Dermis microvascular lymphatic vessel endothelial cell (primary cell): Measurements from ENCODE around the gene CSNK1G1. TPM values are rescaled to one million over a fixed set of nuclear protein-coding genes. Genes with fewer than 3 reads are reported as not detected.

ENCODE experiments used
- DNase-seq, 2 donors: peaks; one replicate each; pipeline versions ENCODE4 v3.0.0 to v3.0.0-alpha.2; 2010; ENCODE audit warnings: low read depth in 2 of 2
- total RNA-seq: library from RNA; depleted of rRNA; stranded (reverse); fragments of >200 nt; gene quantifications from 2 replicates; pipeline ENCODE4 v1.2.1, GENCODE V29; 2014

CSNK1G1 gene
- total RNA-seq, 1 donor from 2014 or later, result 17.1 TPM

- no peak for DNase-seq
Observed at GRCh38 chr15:64155802-64156651, 199.9 kb downstream of the CSNK1G1 start.

DNA sequence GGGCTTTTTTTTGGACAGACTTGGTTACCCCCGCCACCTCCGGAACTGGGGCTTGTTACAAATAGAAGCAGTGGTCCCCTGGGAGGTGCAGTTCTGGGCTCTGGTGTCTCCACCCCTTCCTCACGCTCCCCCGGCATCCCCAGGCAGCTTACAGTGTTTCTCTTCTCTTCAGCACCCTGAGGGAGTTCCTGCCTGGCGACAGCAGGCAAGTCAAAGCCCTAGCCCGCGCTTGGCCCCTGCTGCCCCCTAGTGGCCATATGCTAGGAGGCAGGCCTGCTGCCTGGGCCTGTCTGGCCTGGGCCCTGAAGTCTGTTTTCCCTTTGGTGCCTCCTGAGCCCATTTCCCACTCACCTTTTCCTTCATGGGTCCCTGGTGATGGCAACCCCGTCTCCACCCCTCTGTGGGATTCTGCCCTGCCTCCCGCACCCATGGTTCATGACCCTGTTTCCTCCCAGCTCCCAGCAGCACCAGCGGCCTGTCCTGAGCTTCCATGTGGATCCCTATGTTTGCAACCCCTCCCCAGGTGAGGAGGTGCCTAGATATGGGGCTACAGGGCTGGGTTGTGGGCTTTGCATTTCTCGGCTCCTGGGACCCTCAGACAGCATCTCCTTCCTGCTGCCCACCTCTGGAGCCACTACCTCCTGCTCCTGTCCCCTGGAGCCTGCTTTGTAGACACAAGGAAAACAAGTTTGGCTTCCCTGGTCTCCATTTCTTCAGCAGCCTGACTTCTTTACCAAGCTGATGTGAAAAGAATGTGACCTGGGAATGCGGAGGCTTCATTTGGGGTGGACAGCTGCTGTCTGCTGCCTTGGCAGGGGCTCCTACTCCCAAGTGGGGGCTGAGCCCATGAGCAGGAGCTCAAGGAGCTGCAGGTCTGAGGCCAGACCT lies 202.2 kb downstream of the CSNK1G1 start:
- DNase-seq, result peak; percentile 63 to 87

DNA sequence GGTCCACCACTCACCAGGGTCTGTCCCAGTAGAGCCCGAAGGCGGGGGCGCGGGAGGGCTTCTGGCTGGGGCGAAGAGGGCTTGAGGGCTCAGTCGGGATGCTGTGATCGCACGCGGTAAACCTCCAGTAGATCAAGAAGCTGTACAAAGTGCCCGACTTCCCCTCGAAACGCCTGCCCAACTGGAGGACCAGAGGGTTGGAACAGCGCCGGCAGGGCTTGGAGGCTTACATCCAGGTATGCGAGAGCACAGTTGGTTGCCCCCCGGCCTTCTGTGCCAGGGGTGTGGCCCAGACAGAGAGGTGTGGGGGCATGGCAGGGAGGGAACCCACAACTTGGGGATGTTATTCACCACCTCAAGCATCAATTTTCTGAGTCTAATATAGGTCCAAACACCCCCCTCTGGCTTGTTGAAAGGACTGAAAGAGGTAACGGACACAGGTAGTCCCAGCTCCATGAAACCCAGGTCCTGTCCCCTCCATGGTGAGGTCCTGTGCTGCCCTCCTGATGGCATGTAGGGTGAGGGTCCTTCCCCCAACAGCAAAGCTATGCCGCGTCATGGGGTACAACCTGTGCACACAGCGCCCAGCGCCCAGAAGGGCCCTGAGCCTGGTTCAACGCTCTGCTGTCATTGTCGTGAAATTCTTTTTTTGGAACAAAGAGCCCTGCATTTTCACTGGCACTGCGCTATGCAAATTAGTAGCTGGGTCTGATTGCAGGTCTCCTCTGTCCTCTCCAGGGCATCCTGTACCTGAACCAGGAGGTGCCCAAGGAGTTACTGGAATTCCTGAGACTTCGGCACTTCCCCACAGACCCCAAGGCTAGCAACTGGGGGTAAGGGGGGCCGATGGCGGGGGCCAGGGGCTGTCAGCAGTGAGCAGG lies 203.2 kb downstream of the CSNK1G1 start:
- DNase-seq, result no peak

DNA sequence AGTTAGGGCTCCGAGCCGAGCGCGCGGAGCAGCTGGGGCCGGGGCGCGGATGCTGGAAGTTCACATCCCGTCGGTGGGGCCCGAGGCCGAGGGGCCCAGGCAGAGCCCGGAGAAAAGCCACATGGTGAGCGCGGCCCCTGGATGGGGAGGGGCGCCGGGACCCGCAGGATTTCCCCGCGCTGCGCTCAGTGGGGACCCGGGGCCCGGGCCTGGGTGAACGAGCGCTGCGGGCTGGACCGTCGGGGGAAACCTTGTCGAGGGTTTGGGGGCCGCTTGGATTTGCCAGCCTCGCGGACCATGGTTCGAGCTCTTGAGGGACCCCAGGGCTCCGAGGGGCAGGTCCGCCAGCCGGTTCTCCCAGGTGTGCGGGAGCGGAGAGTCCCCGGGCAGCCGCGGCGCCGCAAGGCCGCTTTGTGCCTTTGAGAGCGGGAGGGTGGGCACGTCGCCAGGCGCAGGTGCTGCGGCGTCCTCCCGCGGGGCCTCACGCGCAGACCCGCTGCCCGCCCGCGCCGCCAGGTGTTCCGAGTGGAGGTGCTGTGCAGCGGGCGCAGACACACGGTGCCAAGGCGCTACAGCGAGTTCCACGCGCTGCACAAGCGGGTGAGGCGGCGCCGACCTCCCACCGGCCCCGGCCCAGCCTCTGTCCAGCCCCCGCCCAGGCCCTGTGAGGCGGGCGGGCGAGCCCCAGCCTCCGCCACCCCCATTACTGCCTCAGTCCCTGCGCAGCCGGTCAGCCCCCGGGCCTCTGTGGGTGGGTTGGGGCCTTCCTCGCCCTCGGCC lies 204.1 kb downstream of the CSNK1G1 start, which contains the start of gene SNX22:
Gene SNX22 (plus strand): TSS at position 5 of the 780 bp plus-strand sequence. CDS start 45 bp downstream, at position 50.
- no peak for DNase-seq

DNA sequence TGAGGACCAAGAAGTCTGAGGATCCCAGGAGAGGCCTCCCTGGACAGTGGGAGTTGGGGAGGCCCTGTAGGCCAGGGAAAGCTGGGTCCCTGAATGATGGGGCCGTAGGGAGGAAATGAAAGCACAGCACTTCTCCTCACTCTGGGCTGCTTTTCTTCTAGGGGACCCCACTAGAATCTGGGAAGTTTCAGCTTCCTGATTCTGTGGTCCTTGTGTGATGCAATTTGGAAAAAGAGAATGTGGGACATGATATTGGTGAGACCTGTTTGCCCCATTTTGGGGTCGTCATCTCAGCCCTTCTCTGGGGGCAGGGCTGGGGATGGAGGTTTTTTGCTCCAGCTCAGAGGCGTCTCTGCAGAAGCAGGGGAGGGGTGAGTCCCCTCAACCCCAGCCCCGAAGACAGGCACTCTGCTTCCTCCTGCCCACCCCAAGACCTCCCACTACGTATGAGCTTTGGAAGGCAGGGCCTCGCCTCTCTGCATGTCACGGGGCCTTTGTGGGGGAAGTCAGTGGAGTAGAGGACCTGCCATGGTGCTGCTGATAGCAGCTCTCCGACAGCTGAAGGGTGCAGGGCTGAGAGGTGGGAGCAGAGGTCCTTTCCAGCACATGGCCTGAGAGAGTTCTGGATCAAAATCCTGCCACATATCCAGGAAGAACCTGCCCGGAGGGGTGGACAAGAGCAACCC lies 205.9 kb downstream of the CSNK1G1 start:
- no peak for DNase-seq

GRCh38 chr15:64149424-64149823 lies 206.5 kb downstream of the CSNK1G1 start:
- DNase-seq, result peak in 1 of 2 donors; percentile 29

GRCh38 chr15:64148581-64148980 lies 207.4 kb downstream of the CSNK1G1 start:
- no peak for DNase-seq

GRCh38 chr15:64148168-64148567 lies 207.8 kb downstream of the CSNK1G1 start:
- DNase-seq, result no peak

GRCh38 chr15:64146885-64147681 lies 208.9 kb downstream of the CSNK1G1 start:
- no peak for DNase-seq

- no peak for DNase-seq
Observed at GRCh38 chr15:64146520-64146884, 209.5 kb downstream of the CSNK1G1 start.

- DNase-seq, result no peak
Observed at GRCh38 chr15:64146041-64146440, 209.9 kb downstream of the CSNK1G1 start.

DNA sequence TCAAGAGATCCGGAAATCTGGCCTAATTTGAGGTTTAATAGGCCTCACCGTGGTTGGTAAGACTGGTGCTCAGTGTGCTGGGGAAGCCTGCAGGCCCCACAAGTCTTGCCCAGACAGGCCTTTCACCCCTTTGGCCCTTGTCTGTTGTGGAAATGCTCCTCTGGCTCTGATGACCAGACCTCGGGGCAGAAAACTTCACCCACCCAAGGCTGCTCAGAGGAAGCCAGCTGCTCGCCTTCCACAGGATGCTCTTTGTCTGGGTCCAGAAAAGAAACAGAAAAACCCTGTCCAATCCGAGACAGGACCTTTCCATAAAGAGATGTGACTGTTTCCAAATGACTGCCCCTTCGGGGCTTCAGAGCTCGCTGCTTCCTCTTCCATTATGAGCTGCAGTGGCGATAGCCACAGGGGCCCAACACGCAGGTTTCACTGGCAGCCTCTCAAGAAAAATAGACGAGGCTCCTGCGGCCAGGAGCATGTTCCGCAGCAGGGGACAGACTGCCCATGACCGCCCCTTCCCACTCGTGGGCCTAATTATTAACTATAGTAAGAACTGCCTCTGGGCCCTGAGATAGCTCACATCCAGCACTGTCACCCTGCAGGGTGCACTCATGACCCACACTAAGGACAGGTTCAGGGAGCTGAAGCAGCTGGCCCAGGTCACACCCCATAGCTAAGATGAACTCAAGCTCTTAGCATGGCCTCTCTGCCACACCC lies 211.2 kb downstream of the CSNK1G1 start:
- no peak for DNase-seq

DNA sequence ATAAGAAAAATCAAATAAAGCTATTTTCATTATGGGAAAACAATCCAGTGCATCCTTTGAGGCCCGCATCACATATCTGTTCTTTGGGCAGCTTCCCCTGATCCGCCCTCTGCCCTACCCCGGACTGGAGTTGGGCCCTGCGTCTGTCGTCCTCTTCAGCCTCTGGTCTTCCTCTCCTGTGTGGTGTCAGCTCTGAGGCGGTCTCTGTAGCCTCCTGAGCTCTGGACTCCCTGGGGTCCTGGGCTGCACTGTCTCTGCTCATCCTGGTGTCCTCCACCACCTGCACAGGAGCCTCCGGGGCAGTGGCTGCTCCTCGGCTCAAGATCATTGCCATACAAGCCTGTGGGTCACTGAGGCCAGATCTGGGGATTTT lies 211.8 kb downstream of the CSNK1G1 start:
- no peak for DNase-seq

DNA sequence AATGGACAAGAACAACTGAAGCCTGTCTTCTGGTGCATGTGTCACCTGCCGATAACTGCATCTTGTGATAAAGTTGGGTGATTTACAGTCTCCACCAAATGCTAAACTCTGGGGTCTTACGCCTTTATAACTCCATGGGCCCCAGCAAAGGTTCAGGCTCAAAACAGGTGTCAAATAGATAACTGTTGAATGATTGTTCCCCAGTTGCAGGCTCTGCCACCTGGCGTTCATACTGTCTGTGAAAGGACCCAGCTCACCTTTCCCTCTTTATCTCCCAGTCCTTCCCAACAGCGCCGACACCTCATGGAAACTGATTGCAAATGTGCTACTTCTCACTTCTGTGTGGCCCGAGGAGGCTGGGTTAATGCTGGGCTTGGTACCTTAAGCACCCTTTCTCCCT lies 212.7 kb downstream of the CSNK1G1 start:
- DNase-seq, result no peak

GRCh38 chr15:64141798-64142512 lies 214.0 kb downstream of the CSNK1G1 start:
- no peak for DNase-seq

DNA sequence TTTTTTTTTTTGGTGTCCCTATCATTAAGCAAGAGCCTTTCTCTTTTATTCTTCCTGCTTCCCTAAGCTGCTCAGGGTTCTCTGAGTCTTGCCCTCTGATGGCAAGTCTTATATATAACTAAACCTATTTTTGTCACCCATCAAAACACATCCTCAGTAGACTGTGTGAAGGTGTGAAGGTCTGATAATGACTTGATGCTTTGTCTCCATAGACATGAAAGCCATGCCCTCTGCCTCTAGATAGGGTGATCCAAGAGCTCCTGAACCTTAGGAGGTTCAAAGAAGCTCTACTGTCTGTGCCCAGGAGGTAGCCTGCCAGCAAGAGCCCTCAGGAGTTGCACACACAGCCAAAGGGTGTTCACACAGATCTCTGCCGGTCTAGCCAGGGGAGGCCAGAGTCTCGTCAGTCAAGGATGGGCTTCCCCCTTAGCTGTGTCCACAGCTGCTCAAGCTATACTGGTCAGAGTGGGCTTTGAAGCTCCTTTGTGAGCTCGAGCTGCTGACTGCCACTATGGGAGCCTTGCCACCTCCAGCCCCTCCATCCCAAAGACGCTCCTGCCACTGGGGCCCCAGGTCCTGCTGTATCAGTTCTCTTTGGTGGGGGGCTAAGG lies 217.5 kb downstream of the CSNK1G1 start:
- DNase-seq, result no peak

DNA sequence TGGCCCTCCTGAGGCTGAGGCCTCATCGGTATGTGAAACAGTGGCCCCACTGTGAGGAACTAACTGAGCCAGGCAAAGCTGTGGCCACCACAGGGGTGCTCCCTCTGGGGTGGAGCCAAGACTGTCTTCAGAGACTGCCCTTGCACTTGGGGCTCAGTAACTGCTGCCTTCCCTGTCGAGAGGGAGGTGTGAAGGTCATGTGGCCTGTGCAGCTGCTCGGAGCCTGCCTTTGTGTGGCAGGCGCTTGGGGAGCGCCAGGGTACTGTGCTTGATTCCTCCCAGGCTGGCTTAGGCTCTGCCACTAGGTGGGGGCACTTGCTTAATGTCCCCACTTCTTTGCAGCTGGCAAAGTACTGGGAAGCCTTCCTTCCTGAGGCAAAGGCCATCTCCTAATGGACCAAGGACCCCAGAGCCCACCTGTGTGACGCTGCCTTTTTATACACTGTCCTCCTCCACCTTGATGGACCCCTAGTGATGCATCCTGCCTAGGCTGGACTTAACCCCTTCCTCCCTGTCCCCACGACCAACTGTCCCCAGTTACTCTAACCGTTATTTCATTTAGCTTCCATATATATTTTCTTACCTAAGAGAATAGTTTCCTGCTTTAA lies 218.6 kb downstream of the CSNK1G1 start:
- no peak for DNase-seq
